Fibroblast of pulmonary artery (primary cell): ENCODE results near the gene SPAG9.

Experiments
- DNase-seq: peaks from one replicate; pipeline ENCODE4 v3.0.0-alpha.2; 2010; ENCODE audit warnings: low read depth
- H3K4me3 ChIP-seq: replicated peaks from 2 replicates; pipeline ENCODE4 v1.5.1; 2011; ENCODE audit warnings: low read depth, mild to moderate bottlenecking, control low read depth, low read length, moderate library complexity
- CTCF ChIP-seq: IDR thresholded peaks from 2 replicates; pipeline ENCODE4 v1.5.1; 2011; ENCODE audit warnings: mild to moderate bottlenecking, control low read depth, low read length, inconsistent platforms; ENCODE audit errors: missing control alignments

SPAG9 gene

GRCh38 chr17:50924300-50924699, 196.4 kb downstream of the SPAG9 start:
- no peak overlapping the region for H3K4me3 ChIP-seq
- DNase-seq = no peak
- TF ChIP-seq CTCF = no peak

GRCh38 chr17:50923611-50924010, 197.1 kb downstream of the SPAG9 start:
- TF ChIP-seq CTCF = no peak
- DNase-seq = no peak
- no peak overlapping the region for H3K4me3 ChIP-seq

GRCh38 chr17:50922721-50923405, 197.8 kb downstream of the SPAG9 start:
- no peak for TF ChIP-seq CTCF
- H3K4me3 ChIP-seq = no peak overlapping the region
- no peak for DNase-seq

- DNase-seq = no peak
- H3K4me3 ChIP-seq = no peak overlapping the region
- TF ChIP-seq CTCF = no peak
Observed at GRCh38 chr17:50922107-50922506, 198.6 kb downstream of the SPAG9 start.

GRCh38 chr17:50920891-50921586, 199.6 kb downstream of the SPAG9 start:
- H3K4me3 ChIP-seq = no peak overlapping the region
- no peak for TF ChIP-seq CTCF
- DNase-seq = no peak

- no peak for DNase-seq
- TF ChIP-seq CTCF = no peak
- H3K4me3 ChIP-seq = no peak overlapping the region
Observed at GRCh38 chr17:50920041-50920410, 200.6 kb downstream of the SPAG9 start.
